Duodenal mucosa (tissue), 2 donors: ENCODE results near the gene NTF3.

Experiments used
- H3K27ac ChIP-seq: one replicate; pipeline ENCODE4 v1.7.0; 2013; ENCODE audit warnings: low read depth, low read length
- H3K27me3 ChIP-seq, 2 donors: one replicate each; pipeline ENCODE4 v1.7.0; 2013; ENCODE audit warnings: low read length in 2 of 2, control low read depth in 1 of 2; ENCODE audit not compliant: insufficient read depth in 2 of 2, control insufficient read depth in 1 of 2
- H3K36me3 ChIP-seq, 2 donors: one replicate each; pipeline ENCODE4 v1.7.0; 2013; ENCODE audit warnings: low read length in 2 of 2, control low read depth in 1 of 2; ENCODE audit not compliant: insufficient read depth in 2 of 2, control insufficient read depth in 1 of 2
- H3K4me1 ChIP-seq, 2 donors: one replicate each; pipeline ENCODE4 v1.7.0; 2013; ENCODE audit warnings: low read length in 2 of 2, control low read depth in 1 of 2; ENCODE audit not compliant: insufficient read depth in 2 of 2, control insufficient read depth in 1 of 2
- H3K4me3 ChIP-seq, 2 donors: one replicate each; pipeline ENCODE4 v1.7.0; 2013; ENCODE audit warnings: low read length in 2 of 2, low read depth in 1 of 2
- H3K9ac ChIP-seq, 2 donors: one replicate each; pipeline ENCODE4 v1.7.0; 2013; ENCODE audit warnings: low read length in 2 of 2, low read depth in 1 of 2
- H3K9me3 ChIP-seq, 2 donors: one replicate each; pipeline ENCODE4 v1.7.0; 2013; ENCODE audit warnings: low read length in 2 of 2, control low read depth in 1 of 2; ENCODE audit not compliant: control insufficient read depth in 1 of 2

Gene NTF3

GRCh38 chr12:5507401-5507935, 75.6 kb downstream of the NTF3 start:
- no peak overlapping the region for H3K4me3 ChIP-seq
- H3K27me3 ChIP-seq: no peaks in the 10 kb centered on the region
- H3K4me1 ChIP-seq: peaks cover 48% of the 10 kb centered on the region in 2 donors
- no peaks in the 10 kb centered on the region for H3K36me3 ChIP-seq
- H3K27ac ChIP-seq: no peak overlapping the region
- H3K9me3 ChIP-seq: no peaks in the 10 kb centered on the region
- no peak overlapping the region for H3K9ac ChIP-seq

GRCh38 chr12:5507944-5508343, 76.0 kb downstream of the NTF3 start:
- Histone ChIP-seq H3K27me3 (no peaks in the 10 kb centered on the region), H3K36me3 (no peaks in the 10 kb centered on the region), H3K4me3 (no peak overlapping the region), H3K9me3 (no peaks in the 10 kb centered on the region), H3K4me1 (peaks cover 43% of the 10 kb centered on the region in 2 donors), H3K27ac (no peak overlapping the region), H3K9ac (no peak overlapping the region)

DNA sequence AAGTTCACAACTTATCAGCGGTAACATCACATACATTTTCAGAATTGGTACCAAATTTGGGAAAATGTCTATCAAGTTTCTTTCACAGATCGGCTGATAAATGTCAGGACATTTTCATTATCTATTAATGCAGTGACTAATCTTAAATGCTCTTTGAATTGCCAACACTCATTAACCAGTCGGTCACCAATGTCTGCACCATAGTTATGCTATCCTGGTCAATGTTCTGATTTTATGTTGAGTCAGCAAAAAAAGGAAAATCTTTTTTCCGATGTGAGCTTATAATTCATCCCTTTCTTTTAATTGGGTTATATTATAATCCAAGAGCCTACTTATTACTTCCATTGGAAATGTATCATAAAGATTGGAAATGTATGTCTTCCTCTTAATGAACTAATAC, 77.2 kb downstream of the NTF3 start:
- Histone ChIP-seq H3K27ac (no peak overlapping the region), H3K9ac (no peak overlapping the region), H3K36me3 (no peaks in the 10 kb centered on the region), H3K9me3 (no peaks in the 10 kb centered on the region), H3K4me3 (no peak overlapping the region), H3K4me1 (peaks cover 32 to 34% of the 10 kb centered on the region in 2 donors), H3K27me3 (no peaks in the 10 kb centered on the region)

- Histone ChIP-seq H3K27ac (no peak overlapping the region), H3K4me3 (no peak overlapping the region), H3K27me3 (no peaks in the 10 kb centered on the region), H3K9ac (no peak overlapping the region), H3K4me1 (peaks cover 27 to 30% of the 10 kb centered on the region in 2 donors), H3K9me3 (no peaks in the 10 kb centered on the region), H3K36me3 (no peaks in the 10 kb centered on the region)
These were observed 77.6 kb downstream of the NTF3 start for GRCh38 chr12:5509557-5509956.

DNA sequence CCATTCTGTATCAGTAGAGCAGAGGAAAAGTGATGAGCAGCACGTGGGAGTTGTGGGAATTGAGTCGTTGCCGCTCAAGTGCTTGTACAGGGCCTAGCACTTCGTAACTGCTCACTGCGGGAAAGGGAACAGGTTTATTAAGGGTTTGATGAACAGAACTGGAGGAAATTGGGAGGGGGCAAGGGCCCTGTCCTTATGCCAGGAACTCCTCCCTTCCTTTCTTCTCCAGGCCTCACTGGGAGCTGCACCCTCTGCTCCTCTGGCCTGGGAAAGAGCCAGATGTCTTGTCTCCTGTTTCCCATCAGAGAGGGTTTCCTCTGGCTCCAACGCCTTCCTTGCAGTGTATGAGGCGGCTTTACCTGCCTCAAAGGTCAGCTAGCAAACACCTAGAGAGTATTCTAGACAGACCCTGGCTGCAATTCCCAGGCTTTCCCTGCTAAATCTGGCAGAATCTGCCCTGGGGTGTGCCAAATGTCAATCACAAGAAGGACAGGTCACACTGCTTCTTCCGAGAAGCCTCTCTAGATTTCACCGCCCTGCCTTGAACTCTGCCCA, 78.4 kb downstream of the NTF3 start:
- H3K36me3 ChIP-seq: no peaks in the 10 kb centered on the region

GRCh38 chr12:5511256-5511643, 79.3 kb downstream of the NTF3 start:
- H3K9me3 ChIP-seq: no peaks in the 10 kb centered on the region
- H3K4me1 ChIP-seq: peaks cover 12 to 17% of the 10 kb centered on the region in 2 donors
- no peak overlapping the region for H3K4me3 ChIP-seq
- no peaks in the 10 kb centered on the region for H3K27me3 ChIP-seq
- H3K36me3 ChIP-seq: no peaks in the 10 kb centered on the region
- H3K9ac ChIP-seq: no peak overlapping the region
- H3K27ac ChIP-seq: no peak overlapping the region

More for the DNA sequence above, 78.4 kb downstream of the NTF3 start:
- H3K4me1 ChIP-seq: peaks cover 22 to 23% of the 10 kb centered on the region in 2 donors
- H3K9me3 ChIP-seq: no peaks in the 10 kb centered on the region
- H3K27me3 ChIP-seq: no peaks in the 10 kb centered on the region
- no peak overlapping the region for H3K4me3 ChIP-seq
- no peak overlapping the region for H3K27ac ChIP-seq
- no peak overlapping the region for H3K9ac ChIP-seq

DNA sequence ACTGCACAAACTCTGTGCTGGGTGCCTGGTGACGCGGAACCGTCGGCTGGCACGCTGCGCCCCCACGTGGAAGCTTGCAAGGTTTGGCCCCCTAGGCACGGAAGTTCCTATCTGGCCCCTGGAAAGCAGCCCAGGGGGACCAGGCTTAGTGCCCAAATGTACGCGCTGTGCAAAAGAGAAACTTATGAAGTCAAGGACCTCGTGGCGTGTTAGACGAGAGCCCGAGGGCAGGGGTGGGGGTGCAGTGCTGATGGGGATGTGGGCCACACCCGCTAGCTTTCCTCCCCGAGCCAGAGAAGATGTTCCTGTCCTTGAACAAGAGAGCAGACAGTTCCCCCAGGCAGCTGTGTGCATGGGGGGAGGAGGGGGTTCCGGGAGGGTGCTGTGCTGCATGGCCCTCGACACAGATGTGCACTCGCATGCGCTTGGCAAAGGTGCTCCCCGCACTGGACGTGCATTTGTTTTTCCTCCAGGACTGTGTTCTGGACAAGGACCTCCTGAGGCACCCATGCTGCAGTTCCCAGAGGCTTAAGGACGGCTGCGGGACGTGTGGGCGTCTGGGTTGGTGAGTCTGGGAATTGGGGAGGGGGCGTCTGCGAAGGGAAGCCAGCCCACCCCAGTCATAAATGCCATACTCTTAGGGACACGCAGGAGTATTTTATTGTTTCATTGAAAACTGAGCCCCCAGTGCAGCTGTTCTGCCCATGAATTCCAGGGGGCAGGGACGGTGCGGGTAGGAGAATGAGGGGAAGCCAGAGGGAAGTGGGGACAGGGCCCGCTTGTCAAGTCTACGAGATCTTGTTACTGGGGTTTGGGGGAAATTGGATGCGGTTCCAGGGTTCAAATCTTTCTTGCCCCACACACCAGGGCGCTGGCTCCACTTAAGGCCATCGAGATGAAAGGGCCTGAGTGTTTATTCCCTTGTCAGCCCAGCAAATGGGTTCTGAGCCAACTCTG, 80.0 kb downstream of the NTF3 start:
- no peak overlapping the region for H3K4me3 ChIP-seq
- no peak overlapping the region for H3K9ac ChIP-seq
- no peaks in the 10 kb centered on the region for H3K36me3 ChIP-seq
- H3K4me1 ChIP-seq: peaks cover 8 to 10% of the 10 kb centered on the region in 2 donors
- no peaks in the 10 kb centered on the region for H3K27me3 ChIP-seq
- no peaks in the 10 kb centered on the region for H3K9me3 ChIP-seq
- no peak overlapping the region for H3K27ac ChIP-seq

DNA sequence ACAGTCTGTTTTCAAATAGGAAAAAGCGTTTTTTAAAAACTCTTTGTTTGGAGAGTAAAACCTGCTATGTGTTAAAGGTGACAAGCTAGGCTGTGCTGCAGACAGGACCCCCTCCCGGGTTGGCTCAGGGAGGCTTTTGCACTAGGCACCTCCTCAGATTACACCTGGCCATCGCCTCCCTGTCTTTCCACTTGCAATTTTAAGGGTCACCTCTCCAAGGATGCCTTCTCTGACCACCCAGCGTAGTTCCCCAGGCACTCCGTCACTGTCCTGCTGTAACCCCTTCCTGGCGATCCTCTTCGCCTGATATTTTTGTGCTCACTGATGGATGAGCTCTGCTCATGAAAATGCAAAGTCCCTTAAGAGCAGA, 80.7 kb downstream of the NTF3 start:
- H3K27ac ChIP-seq: no peak overlapping the region
- H3K9me3 ChIP-seq: no peaks in the 10 kb centered on the region
- H3K4me3 ChIP-seq: no peak overlapping the region
- H3K4me1 ChIP-seq: peaks cover 4% of the 10 kb centered on the region in 2 donors
- no peak overlapping the region for H3K9ac ChIP-seq
- no peaks in the 10 kb centered on the region for H3K36me3 ChIP-seq
- no peaks in the 10 kb centered on the region for H3K27me3 ChIP-seq

GRCh38 chr12:5513406-5513805, 81.5 kb downstream of the NTF3 start:
- Histone ChIP-seq H3K27me3 (no peaks in the 10 kb centered on the region), H3K27ac (no peak overlapping the region), H3K9me3 (no peaks in the 10 kb centered on the region), H3K4me3 (no peak overlapping the region), H3K9ac (no peak overlapping the region), H3K36me3 (no peaks in the 10 kb centered on the region), H3K4me1 (peaks cover 3 to 4% of the 10 kb centered on the region in 2 donors)

GRCh38 chr12:5514016-5514415, 82.1 kb downstream of the NTF3 start:
- H3K27me3 ChIP-seq: no peaks in the 10 kb centered on the region
- no peak overlapping the region for H3K9ac ChIP-seq
- no peaks in the 10 kb centered on the region for H3K36me3 ChIP-seq
- peaks cover 3 to 4% of the 10 kb centered on the region in 2 donors for H3K4me1 ChIP-seq
- no peak overlapping the region for H3K4me3 ChIP-seq
- H3K27ac ChIP-seq: no peak overlapping the region
- no peaks in the 10 kb centered on the region for H3K9me3 ChIP-seq
